Activated T-cell treated with anti-CD3 and anti-CD28 coated beads, Interleukin-2, amount 50 U/mL, for 72 hours (primary cell): Measurements from ENCODE around the gene C6orf47. TPM values are rescaled to one million over a fixed set of nuclear protein-coding genes. Genes with fewer than 3 reads are reported as not detected.
A peak's percentile ranks its signal among the peaks of the same experiment; 100 is the strongest.

Source experiments
- ATAC-seq, 2 donors: fragments of 150-1000 bp; cut with Tn5 transposase; replicated peaks in 1 of 2; 2 replicates each; pipeline ENCODE4 v1.10.0; 2021; ENCODE audit warnings: moderate library complexity in 2 of 2, mild to moderate bottlenecking in 1 of 2
- DNase-seq, 2 donors: peaks; one replicate each; pipeline ENCODE4 v3.0.0; 2021 to 2022; ENCODE audit warnings: mixed read lengths in 1 of 2
- H3K27ac Mint-ChIP-seq: one replicate; pipeline ENCODE4 v1.8.0; 2022; ENCODE audit warnings: mild to moderate bottlenecking, moderate library complexity, mixed read lengths
- H3K27me3 Mint-ChIP-seq: one replicate; pipeline ENCODE4 v1.8.0; 2022; ENCODE audit warnings: low read depth, mixed read lengths
- H3K36me3 Mint-ChIP-seq, 2 donors: one replicate each; pipeline ENCODE4 v1.8.0; 2022; ENCODE audit warnings: mixed read lengths in 2 of 2, mild to moderate bottlenecking in 1 of 2; ENCODE audit not compliant: insufficient read depth in 2 of 2
- H3K4me1 Mint-ChIP-seq: one replicate; pipeline ENCODE4 v1.8.0; 2022; ENCODE audit warnings: low read depth, mixed read lengths
- H3K4me3 Mint-ChIP-seq, 2 donors: one replicate each; pipeline ENCODE4 v1.8.0; 2022; ENCODE audit warnings: mild to moderate bottlenecking in 2 of 2, mixed read lengths in 2 of 2, moderate library complexity in 2 of 2
- H3K9me3 Mint-ChIP-seq, 2 donors: one replicate each; pipeline ENCODE4 v1.8.0; 2022; ENCODE audit warnings: mixed read lengths in 2 of 2
- total RNA-seq, 2 donors: library from RNA; stranded (reverse); gene quantifications; one replicate each; pipeline ENCODE4 v1.2.3, GENCODE V29; 2022

The C6orf47 gene
- total RNA-seq, 2 donors from 2014 or later: 21.1 to 22.5 TPM

GRCh38 chr6:31680226-31681134 lies 19.9 kb upstream of the C6orf47 start, which contains the start of gene LY6G5C:
LY6G5C (minus strand) TSS chr6:31681067; CDS start chr6:31680373, 694 bp downstream.
- peak; percentile 66 to 74 for ATAC-seq
- peak; percentile 67 to 72 for DNase-seq

GRCh38 chr6:31677955-31678354 lies 17.4 kb upstream of the C6orf47 start:
- no peaks in the 10 kb centered on the region for H3K36me3 Mint-ChIP-seq
- ATAC-seq (no peak), DNase-seq (no peak)
- H3K4me3 Mint-ChIP-seq: no peak overlapping the region
- peaks cover 23% of the 10 kb centered on the region for H3K4me1 Mint-ChIP-seq
- no peaks in the 10 kb centered on the region for H3K27me3 Mint-ChIP-seq
- no peaks in the 10 kb centered on the region for H3K9me3 Mint-ChIP-seq
- H3K27ac Mint-ChIP-seq: no peak overlapping the region

More at GRCh38 chr6:31680226-31681134, 19.9 kb upstream of the C6orf47 start, which contains the start of gene LY6G5C:
- H3K36me3 Mint-ChIP-seq: peaks cover 0 to 3% of the 10 kb centered on the region in 2 donors
- H3K27ac Mint-ChIP-seq: peak within 1 kb of the TSS; percentile 61
- no peaks in the 10 kb centered on the region for H3K27me3 Mint-ChIP-seq
- H3K4me1 Mint-ChIP-seq: peaks cover 23% of the 10 kb centered on the region
- H3K4me3 Mint-ChIP-seq: peak within 1 kb of the TSS; percentile 83 to 91
- no peaks in the 10 kb centered on the region for H3K9me3 Mint-ChIP-seq

- H3K27ac Mint-ChIP-seq: no peak overlapping the region
- ATAC-seq (no peak), DNase-seq (no peak)
- peaks cover 0 to 8% of the 10 kb centered on the region in 2 donors for H3K36me3 Mint-ChIP-seq
- H3K4me3 Mint-ChIP-seq: no peak overlapping the region
- peaks cover 20% of the 10 kb centered on the region for H3K4me1 Mint-ChIP-seq
- no peaks in the 10 kb centered on the region for H3K27me3 Mint-ChIP-seq
- H3K9me3 Mint-ChIP-seq: no peaks in the 10 kb centered on the region
Observed at GRCh38 chr6:31676904-31677303, 16.3 kb upstream of the C6orf47 start.

GRCh38 chr6:31676322-31676903 lies 15.8 kb upstream of the C6orf47 start:
- H3K27ac Mint-ChIP-seq: no peak overlapping the region
- H3K27me3 Mint-ChIP-seq: no peaks in the 10 kb centered on the region
- H3K4me1 Mint-ChIP-seq: peaks cover 15% of the 10 kb centered on the region
- DNase-seq (no peak), ATAC-seq (no peak)
- H3K9me3 Mint-ChIP-seq: no peaks in the 10 kb centered on the region
- peaks cover 0 to 13% of the 10 kb centered on the region in 2 donors for H3K36me3 Mint-ChIP-seq
- H3K4me3 Mint-ChIP-seq: no peak overlapping the region

- H3K4me1 Mint-ChIP-seq: peaks cover 36% of the 10 kb centered on the region
- DNase-seq (no peak), ATAC-seq (no peak)
- H3K36me3 Mint-ChIP-seq: peaks cover 19 to 31% of the 10 kb centered on the region in 2 donors
- H3K27ac Mint-ChIP-seq: no peak within 1 kb of the TSS
- no peak within 1 kb of the TSS for H3K4me3 Mint-ChIP-seq
- no peaks in the 10 kb centered on the region for H3K27me3 Mint-ChIP-seq
- no peaks in the 10 kb centered on the region for H3K9me3 Mint-ChIP-seq
Observed at GRCh38 chr6:31669676-31670075, 9.1 kb upstream of the C6orf47 start, which contains the start of gene LY6G5B. LY6G5B (plus strand) TSS chr6:31669976; CDS start chr6:31670951, 975 bp downstream.

GRCh38 chr6:31666337-31666965 lies 5.9 kb upstream of the C6orf47 start:
- Mint-ChIP-seq H3K4me1 (peaks cover 68% of the 10 kb centered on the region), H3K9me3 (no peaks in the 10 kb centered on the region), H3K27me3 (no peaks in the 10 kb centered on the region), H3K27ac (peak overlapping the region; percentile 98), H3K4me3 (peak overlapping the region; percentile 98 to 99), H3K36me3 (peaks cover 33 to 35% of the 10 kb centered on the region in 2 donors)
- DNase-seq: no peak
- ATAC-seq: no peak

GRCh38 chr6:31665501-31666336 lies 5.1 kb upstream of the C6orf47 start, which contains the start of gene CSNK2B:
CSNK2B (plus strand) TSS chr6:31666080; CDS start chr6:31666832, 752 bp downstream.
- ATAC-seq (peak; percentile 85 to 86), DNase-seq (peak; percentile 97 to 99)
- Mint-ChIP-seq H3K27me3 (no peaks in the 10 kb centered on the region), H3K36me3 (peaks cover 33 to 35% of the 10 kb centered on the region in 2 donors), H3K9me3 (no peaks in the 10 kb centered on the region), H3K27ac (peak within 1 kb of the TSS; percentile 98), H3K4me3 (peak within 1 kb of the TSS; percentile 98 to 99), H3K4me1 (peaks cover 75% of the 10 kb centered on the region)

- peaks cover 78% of the 10 kb centered on the region for H3K4me1 Mint-ChIP-seq
- no peaks in the 10 kb centered on the region for H3K9me3 Mint-ChIP-seq
- H3K4me3 Mint-ChIP-seq: peak within 1 kb of the TSS; percentile 98 to 99
- H3K27ac Mint-ChIP-seq: peak within 1 kb of the TSS; percentile 98
- peak; percentile 37 to 39 for ATAC-seq
- DNase-seq: peak; percentile 89 to 93
- H3K27me3 Mint-ChIP-seq: no peaks in the 10 kb centered on the region
- peaks cover 31 to 35% of the 10 kb centered on the region in 2 donors for H3K36me3 Mint-ChIP-seq
Observed at GRCh38 chr6:31664790-31665500, 4.4 kb upstream of the C6orf47 start, which contains the start of gene GPANK1. GPANK1 (minus strand) TSS chr6:31664997; CDS start chr6:31664478, 519 bp downstream.

GRCh38 chr6:31663961-31664789 lies 3.6 kb upstream of the C6orf47 start:
- ATAC-seq (no peak), DNase-seq (peak in 1 of 2 donors; percentile 24)
- no peaks in the 10 kb centered on the region for H3K9me3 Mint-ChIP-seq
- no peaks in the 10 kb centered on the region for H3K27me3 Mint-ChIP-seq
- peak overlapping the region; percentile 98 for H3K27ac Mint-ChIP-seq
- peaks cover 86% of the 10 kb centered on the region for H3K4me1 Mint-ChIP-seq
- peak overlapping the region; percentile 98 to 99 for H3K4me3 Mint-ChIP-seq
- H3K36me3 Mint-ChIP-seq: peaks cover 29 to 33% of the 10 kb centered on the region in 2 donors

- ATAC-seq (no peak), DNase-seq (no peak)
- H3K27ac Mint-ChIP-seq: peak overlapping the region; percentile 98
- H3K4me1 Mint-ChIP-seq: peaks cover 88% of the 10 kb centered on the region
- peaks cover 26 to 31% of the 10 kb centered on the region in 2 donors for H3K36me3 Mint-ChIP-seq
- no peaks in the 10 kb centered on the region for H3K27me3 Mint-ChIP-seq
- H3K4me3 Mint-ChIP-seq: peak overlapping the region; percentile 98 to 99
- H3K9me3 Mint-ChIP-seq: no peaks in the 10 kb centered on the region
Observed at GRCh38 chr6:31663126-31663960, 2.8 kb upstream of the C6orf47 start.
